ENCODE results near the gene HSPG2. TPM values are rescaled to one million over a fixed set of nuclear protein-coding genes. Genes with fewer than 3 reads are reported as not detected.

Gene HSPG2
- total and polyA plus RNA-seq, 2 of the 13 experiments (the other 11 are each of a cell fraction or from before 2014, with no cell fraction given): 9.1 to 13.1 TPM

GRCh38 chr1:21855257-21856096 lies 81.6 kb downstream of the HSPG2 start (continued):
- no peak for TF ChIP-seq NRL (CRISPR knock-in tag; IDR thresholded peaks at IDR 0.05; ENCODE audit: borderline replicate concordance)
- TF ChIP-seq, protein P1, sequence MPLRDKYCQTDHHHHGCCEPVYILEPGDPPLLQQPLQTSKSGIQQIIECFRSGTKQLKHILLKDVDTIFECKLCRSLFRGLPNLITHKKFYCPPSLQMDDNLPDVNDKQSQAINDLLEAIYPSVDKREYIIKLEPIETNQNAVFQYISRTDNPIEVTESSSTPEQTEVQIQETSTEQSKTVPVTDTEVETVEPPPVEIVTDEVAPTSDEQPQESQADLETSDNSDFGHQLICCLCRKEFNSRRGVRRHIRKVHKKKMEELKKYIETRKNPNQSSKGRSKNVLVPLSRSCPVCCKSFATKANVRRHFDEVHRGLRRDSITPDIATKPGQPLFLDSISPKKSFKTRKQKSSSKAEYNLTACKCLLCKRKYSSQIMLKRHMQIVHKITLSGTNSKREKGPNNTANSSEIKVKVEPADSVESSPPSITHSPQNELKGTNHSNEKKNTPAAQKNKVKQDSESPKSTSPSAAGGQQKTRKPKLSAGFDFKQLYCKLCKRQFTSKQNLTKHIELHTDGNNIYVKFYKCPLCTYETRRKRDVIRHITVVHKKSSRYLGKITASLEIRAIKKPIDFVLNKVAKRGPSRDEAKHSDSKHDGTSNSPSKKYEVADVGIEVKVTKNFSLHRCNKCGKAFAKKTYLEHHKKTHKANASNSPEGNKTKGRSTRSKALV (CRISPR knock-in tag; IDR thresholded peaks at IDR 0.05): no peak
- no peak for TF ChIP-seq SAP130 (CRISPR knock-in tag; IDR thresholded peaks at IDR 0.05; ENCODE audit: low read depth)
- TF ChIP-seq CCAR2 (optimal IDR thresholded peaks at IDR 0.05; ENCODE audit: low read depth, low read length): no peak
- no peak for TF ChIP-seq ZFP90 (CRISPR knock-in tag; IDR thresholded peaks at IDR 0.05; ENCODE audit: borderline replicate concordance)
- no peak for TF ChIP-seq NFE2L1 (CRISPR knock-in tag; IDR thresholded peaks at IDR 0.05; ENCODE audit: borderline replicate concordance)
- TF ChIP-seq REL (CRISPR knock-in tag; conservative IDR thresholded peaks at IDR 0.05): no peak
- TF ChIP-seq DR1 (CRISPR knock-in tag; IDR thresholded peaks at IDR 0.05): no peak
- TF ChIP-seq SRSF9 (IDR thresholded peaks at IDR 0.05; ENCODE audit: borderline replicate concordance, insufficient read depth, low read depth, low read length, poor library complexity, severe bottlenecking): no peak
- TF ChIP-seq, protein P2, sequence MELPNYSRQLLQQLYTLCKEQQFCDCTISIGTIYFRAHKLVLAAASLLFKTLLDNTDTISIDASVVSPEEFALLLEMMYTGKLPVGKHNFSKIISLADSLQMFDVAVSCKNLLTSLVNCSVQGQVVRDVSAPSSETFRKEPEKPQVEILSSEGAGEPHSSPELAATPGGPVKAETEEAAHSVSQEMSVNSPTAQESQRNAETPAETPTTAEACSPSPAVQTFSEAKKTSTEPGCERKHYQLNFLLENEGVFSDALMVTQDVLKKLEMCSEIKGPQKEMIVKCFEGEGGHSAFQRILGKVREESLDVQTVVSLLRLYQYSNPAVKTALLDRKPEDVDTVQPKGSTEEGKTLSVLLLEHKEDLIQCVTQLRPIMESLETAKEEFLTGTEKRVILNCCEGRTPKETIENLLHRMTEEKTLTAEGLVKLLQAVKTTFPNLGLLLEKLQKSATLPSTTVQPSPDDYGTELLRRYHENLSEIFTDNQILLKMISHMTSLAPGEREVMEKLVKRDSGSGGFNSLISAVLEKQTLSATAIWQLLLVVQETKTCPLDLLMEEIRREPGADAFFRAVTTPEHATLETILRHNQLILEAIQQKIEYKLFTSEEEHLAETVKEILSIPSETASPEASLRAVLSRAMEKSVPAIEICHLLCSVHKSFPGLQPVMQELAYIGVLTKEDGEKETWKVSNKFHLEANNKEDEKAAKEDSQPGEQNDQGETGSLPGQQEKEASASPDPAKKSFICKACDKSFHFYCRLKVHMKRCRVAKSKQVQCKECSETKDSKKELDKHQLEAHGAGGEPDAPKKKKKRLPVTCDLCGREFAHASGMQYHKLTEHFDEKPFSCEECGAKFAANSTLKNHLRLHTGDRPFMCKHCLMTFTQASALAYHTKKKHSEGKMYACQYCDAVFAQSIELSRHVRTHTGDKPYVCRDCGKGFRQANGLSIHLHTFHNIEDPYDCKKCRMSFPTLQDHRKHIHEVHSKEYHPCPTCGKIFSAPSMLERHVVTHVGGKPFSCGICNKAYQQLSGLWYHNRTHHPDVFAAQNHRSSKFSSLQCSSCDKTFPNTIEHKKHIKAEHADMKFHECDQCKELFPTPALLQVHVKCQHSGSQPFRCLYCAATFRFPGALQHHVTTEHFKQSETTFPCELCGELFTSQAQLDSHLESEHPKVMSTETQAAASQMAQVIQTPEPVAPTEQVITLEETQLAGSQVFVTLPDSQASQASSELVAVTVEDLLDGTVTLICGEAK (IDR thresholded peaks at IDR 0.05): no peak
- TF ChIP-seq, protein P2 (CRISPR knock-in tag; IDR thresholded peaks at IDR 0.05): no peak
- TF ChIP-seq NCOR1 (IDR thresholded peaks at IDR 0.05; ENCODE audit: borderline replicate concordance, low read length): no peak
- no peak for TF ChIP-seq ZNF260 (CRISPR knock-in tag; IDR thresholded peaks at IDR 0.05; ENCODE audit: borderline replicate concordance, low read depth)
- TF ChIP-seq JUN (CRISPR knock-in tag; IDR thresholded peaks at IDR 0.05): no peak
- TF ChIP-seq RXRA (CRISPR knock-in tag; IDR thresholded peaks at IDR 0.05): peak; percentile 30; the same call in 1 of the 2 replicates
- TF ChIP-seq, protein P3, sequence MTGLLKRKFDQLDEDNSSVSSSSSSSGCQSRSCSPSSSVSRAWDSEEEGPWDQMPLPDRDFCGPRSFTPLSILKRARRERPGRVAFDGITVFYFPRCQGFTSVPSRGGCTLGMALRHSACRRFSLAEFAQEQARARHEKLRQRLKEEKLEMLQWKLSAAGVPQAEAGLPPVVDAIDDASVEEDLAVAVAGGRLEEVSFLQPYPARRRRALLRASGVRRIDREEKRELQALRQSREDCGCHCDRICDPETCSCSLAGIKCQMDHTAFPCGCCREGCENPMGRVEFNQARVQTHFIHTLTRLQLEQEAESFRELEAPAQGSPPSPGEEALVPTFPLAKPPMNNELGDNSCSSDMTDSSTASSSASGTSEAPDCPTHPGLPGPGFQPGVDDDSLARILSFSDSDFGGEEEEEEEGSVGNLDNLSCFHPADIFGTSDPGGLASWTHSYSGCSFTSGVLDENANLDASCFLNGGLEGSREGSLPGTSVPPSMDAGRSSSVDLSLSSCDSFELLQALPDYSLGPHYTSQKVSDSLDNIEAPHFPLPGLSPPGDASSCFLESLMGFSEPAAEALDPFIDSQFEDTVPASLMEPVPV (CRISPR knock-in tag; IDR thresholded peaks at IDR 0.05): no peak
